ENCODE measurements around the gene ERICH2.

Gene ERICH2

GRCh38 chr2:170762760-170763159 is 7.4 kb upstream of the ERICH2 start:
- no peak for DNase-seq (ENCODE audit: low read depth in 1 of 2, low spot score in 1 of 2)

- no peak for DNase-seq (ENCODE audit: low read depth in 1 of 2, low spot score in 1 of 2)
These were observed 6.9 kb upstream of the ERICH2 start for GRCh38 chr2:170763232-170763631.

GRCh38 chr2:170764880-170765261 is 5.3 kb upstream of the ERICH2 start:
- DNase-seq (ENCODE audit: low read depth in 1 of 2, low spot score in 1 of 2) = no peak

DNA sequence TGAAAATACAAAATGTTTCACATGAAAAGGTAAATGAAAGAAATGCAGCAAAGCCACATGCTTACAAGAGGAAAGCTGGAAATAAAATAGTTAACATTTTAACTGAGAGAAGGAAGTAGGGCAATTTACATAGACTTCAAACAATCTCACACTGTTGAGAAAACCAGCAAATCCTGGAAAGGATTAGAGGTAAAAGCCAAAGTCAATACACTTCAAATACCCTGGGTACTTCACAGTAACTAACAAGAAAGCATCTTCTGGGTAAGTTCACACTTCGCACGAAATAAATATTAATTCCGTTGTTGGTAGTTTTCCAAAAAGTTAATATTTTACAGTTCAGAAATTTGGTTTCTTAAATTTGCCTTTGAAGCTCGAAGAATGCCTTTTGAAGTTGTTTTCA is 3.5 kb upstream of the ERICH2 start:
- DNase-seq (ENCODE audit: low read depth in 1 of 2, low spot score in 1 of 2) = no peak

- peak; percentile 12 to 52 for DNase-seq (ENCODE audit: low read depth in 1 of 2, low spot score in 1 of 2)
These were observed 635 bp downstream of the ERICH2 start for GRCh38 chr2:170770606-170771420.

GRCh38 chr2:170771421-170771937 is 1.3 kb downstream of the ERICH2 start:
- no peak for DNase-seq (ENCODE audit: low read depth in 1 of 2, low spot score in 1 of 2)

GRCh38 chr2:170772295-170772694 is 2.1 kb downstream of the ERICH2 start:
- DNase-seq (ENCODE audit: low read depth in 1 of 2, low spot score in 1 of 2) = no peak

- no peak for DNase-seq (ENCODE audit: low read depth in 1 of 2, low spot score in 1 of 2)
These were observed 3.9 kb downstream of the ERICH2 start for GRCh38 chr2:170774074-170774473.

DNA sequence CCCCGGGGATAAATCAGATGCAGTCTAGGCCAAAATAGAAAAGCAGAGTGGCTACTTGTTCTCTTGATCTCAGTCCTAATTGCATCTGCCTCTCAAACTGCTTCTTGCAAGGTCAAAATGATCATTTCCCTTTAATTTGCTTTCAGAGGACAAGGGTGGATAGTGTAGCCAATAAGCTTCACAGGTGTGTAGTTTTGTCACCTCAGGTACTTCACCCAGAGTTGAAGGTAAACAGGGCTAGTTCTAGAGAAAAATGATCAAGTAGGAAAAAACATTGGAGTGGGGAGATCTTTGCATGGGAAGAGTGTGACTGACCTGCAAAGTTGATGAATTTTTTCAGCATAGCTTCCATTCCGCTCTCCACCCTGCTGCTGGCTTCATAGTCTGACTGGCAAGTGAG is 8.7 kb downstream of the ERICH2 start:
- no peak for DNase-seq (ENCODE audit: low read depth in 1 of 2, low spot score in 1 of 2)

DNA sequence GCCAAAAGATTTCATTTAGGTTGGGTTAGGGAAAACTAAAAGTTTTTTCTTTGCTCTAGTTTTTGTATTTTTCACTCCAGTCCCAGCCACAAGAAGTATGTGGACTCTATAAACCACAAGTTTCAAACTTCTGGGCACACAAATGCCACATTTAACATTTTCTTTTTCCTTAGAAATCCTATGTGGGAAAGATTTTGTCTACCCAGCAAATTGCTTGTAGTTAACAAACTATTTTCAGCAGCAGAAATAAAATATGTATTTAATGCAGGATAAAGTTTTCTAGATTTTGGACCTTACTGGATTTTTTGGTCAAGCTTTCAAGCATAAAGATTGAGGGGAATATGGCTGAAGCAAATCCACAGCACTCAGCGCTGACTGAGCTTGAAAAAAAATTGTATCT is 9.1 kb downstream of the ERICH2 start:
- DNase-seq (ENCODE audit: low read depth in 1 of 2, low spot score in 1 of 2) = no peak

- no peak for DNase-seq (ENCODE audit: low read depth in 1 of 2, low spot score in 1 of 2)
These were observed 12.5 kb downstream of the ERICH2 start for GRCh38 chr2:170782673-170783072.

DNA sequence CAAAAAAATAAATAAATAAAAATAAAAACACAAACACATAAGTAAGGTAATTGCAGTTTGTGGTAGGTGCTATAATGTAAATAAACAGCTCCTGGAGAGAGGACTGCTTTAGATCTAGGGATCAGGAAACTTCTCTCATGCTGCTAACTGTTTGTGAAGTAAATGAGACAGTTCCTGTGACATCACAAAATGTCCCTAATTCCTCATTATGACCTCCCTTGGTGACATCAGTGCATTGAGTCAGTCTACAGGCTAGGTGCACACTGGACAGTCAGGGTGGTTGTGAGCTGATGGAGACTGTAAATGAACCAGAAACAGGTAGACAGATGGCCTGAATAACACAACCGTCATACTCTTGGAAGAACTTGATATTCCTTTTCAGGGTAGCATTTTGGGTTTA is 13.4 kb downstream of the ERICH2 start:
- no peak for DNase-seq (ENCODE audit: low read depth in 1 of 2, low spot score in 1 of 2)

- no peak for DNase-seq (ENCODE audit: low read depth in 1 of 2, low spot score in 1 of 2)
These were observed 28.8 kb downstream of the ERICH2 start for GRCh38 chr2:170798996-170799395.

DNA sequence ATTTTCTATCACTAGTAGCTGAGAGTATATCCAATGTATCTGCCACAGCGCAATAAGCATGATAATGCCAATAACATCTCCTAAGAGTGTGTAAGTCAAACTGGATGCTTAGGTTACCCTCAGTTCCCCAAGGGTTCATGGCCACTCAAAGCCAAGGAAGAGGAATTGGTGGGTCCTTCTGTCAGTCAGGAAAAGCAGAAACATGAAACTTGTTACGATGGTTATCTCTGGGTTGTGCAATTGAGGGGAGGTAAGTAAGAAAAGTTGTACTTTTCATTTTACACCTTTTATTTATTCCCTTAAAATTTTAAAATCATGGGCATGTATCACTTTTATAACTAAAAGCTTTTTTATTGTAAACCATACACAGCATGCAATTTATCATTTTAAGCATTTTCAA is 36.4 kb downstream of the ERICH2 start:
- DNase-seq (ENCODE audit: low read depth in 1 of 2, low spot score in 1 of 2) = no peak

- DNase-seq (ENCODE audit: low read depth in 1 of 2, low spot score in 1 of 2) = no peak
These were observed 42.8 kb downstream of the ERICH2 start for GRCh38 chr2:170812710-170813600.

DNA sequence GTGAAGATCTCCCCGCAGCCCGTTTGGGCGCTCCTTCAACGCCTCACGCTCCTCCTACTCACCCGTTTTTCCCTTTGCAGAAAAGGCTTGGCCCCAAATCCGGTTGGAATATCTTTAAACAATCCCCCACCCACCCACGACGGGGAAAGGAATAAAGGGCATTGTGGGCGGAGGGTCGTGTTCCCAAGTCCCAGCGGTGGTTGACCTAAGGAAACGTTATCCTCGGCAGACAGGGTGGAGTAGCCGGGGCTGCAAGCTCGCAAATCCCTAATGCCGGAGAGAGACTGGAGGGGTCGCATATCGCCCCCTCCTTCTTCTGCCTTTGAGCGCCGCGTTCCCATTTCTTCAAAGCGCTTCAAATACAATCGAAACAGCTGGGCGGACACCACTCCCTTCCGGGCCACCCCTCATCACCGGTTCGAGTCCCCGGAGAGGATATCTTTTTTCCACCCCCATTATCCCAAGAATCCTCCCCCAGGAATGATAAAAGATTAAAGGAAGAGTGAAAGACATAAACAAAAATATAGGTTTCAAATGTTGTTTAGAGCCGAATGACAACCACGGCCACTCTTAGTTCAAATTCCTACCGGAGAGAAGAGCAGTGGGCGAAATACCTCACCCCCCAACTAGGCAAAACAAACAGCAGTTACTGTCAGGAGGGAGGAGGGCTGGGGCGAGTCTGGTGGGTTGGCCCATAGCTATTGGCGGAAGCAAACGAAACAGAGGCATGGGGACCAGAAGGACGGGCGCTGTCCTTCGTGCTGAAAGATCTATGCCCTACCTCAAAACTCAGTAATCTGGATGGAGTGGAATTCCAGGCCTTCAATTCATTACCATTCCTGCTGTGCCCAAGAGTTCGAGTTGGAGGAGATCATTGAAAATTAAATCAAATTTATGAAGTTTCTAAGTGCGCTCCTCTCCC is 43.7 kb downstream of the ERICH2 start:
- no peak for DNase-seq (ENCODE audit: low read depth in 1 of 2, low spot score in 1 of 2)

DNA sequence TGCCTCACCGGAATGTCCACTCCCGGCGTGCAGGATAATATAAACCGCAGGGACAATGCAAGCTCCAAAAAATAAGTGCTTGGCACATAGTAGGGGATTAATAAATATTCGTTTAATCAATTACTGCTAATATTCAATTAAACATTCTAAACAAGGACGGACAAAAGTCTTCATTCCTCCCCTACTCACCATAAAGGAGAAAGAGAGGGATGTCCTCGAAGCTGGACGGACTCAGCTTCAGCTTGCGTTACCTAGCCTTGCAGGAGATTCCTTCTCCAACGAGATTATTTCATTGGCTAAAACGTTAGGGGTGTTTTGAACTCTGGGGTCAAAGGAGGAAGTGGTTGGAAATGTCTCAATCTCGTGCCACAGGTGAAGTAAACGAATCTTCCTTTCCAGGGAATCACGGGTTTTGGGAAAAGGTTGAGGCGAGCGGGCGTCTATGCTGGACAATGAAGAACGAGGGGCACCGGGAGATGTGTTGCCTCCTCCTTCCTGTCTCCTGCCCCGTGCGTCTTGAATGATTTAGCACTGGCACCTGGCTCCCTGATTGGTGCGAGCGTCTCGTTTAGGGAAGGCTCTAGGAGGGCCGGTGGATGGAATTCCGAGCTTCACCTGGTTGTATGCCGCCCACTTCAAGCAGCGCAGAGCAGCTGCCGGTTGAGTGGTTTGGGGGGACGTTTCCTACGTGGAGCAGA is 44.5 kb downstream of the ERICH2 start:
- no peak for DNase-seq (ENCODE audit: low read depth in 1 of 2, low spot score in 1 of 2)

- no peak for DNase-seq (ENCODE audit: low read depth in 1 of 2, low spot score in 1 of 2)
These were observed 45.1 kb downstream of the ERICH2 start for GRCh38 chr2:170815311-170815710.

DNA sequence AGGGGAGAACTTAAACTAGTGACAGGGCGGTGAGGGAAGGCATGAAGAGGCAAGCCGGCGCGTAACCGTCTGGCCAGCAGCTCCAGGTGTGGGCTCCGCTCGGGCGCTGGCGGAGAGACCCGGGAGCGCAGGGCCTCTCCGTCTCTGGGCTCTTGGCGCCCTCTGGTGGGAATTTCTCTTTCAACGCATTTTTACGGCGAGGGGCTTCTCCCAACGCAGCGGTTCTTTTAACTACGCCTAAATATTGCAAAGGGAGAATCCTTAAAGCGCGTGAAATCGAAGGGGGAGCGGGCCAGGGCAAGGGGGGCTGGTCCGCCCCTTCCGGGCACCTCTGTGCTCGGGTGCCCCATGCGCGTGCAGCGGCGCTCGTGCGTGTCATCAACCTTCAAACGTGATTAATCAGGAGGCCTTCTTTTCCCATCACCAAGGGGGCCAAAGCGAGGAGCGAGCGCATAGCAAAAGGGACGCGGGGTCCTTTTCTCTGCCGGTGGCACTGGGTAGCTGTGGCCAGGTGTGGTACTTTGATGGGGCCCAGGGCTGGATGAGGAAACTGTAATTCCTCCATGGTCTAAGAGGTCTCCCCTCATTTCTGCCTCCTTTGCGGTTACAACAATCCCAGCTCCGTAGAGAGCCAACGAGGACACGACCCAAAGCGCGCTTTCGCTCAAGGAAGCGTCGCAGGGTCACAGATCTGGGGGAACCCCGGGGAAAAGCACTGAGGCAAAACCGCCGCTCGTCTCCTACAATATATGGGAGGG is 45.7 kb downstream of the ERICH2 start:
- DNase-seq (ENCODE audit: low read depth in 1 of 2, low spot score in 1 of 2) = peak in 1 of 2 donors; percentile 41

Measured in activated T-helper 1 cell treated with anti-CD3 and anti-CD28 coated beads, Interleukin-2, amount 50 U/mL, for 16 hours (primary cell).